MM.1S (cell line): ENCODE results near the gene KCNQ1.

Source experiments
- DNase-seq: peaks from one replicate; pipeline ENCODE4 v3.0.0-alpha.2; 2015
- H2AFZ ChIP-seq: fragments of 300-600 bp; sonication (generic); 2 replicates; pipeline ENCODE4 v1.6.0; 2016; ENCODE audit warnings: antibody characterized with exemption, low read length
- H3F3A ChIP-seq: fragments of 300-600 bp; sonication (generic); 2 replicates; pipeline ENCODE4 v1.6.1; 2016; ENCODE audit warnings: mild to moderate bottlenecking, antibody characterized with exemption, low read length, moderate library complexity, mixed read lengths; ENCODE audit not compliant: insufficient read depth
- H3K27ac ChIP-seq: fragments of 300-600 bp; sonication (generic); 2 replicates; pipeline ENCODE4 v1.5.1; 2016; ENCODE audit warnings: mild to moderate bottlenecking, low read length
- H3K27me3 ChIP-seq: fragments of 300-600 bp; sonication (generic); replicated peaks from 2 replicates; pipeline ENCODE4 v1.6.0; 2016; ENCODE audit warnings: low read length; ENCODE audit not compliant: insufficient read depth
- H3K36me3 ChIP-seq: fragments of 300-600 bp; sonication (generic); replicated peaks from 2 replicates; pipeline ENCODE4 v1.6.1; 2016; ENCODE audit warnings: mild to moderate bottlenecking, low read length, mixed read lengths; ENCODE audit not compliant: insufficient read depth
- H3K4me1 ChIP-seq: fragments of 300-600 bp; sonication (generic); 2 replicates; pipeline ENCODE4 v1.6.1; 2016; ENCODE audit warnings: low read length, mixed read lengths
- H3K4me2 ChIP-seq: fragments of 300-600 bp; sonication (generic); 2 replicates; pipeline ENCODE4 v1.6.0; 2016; ENCODE audit warnings: low read depth, low read length
- H3K4me3 ChIP-seq: fragments of 300-600 bp; sonication (generic); 2 replicates; pipeline ENCODE4 v1.5.1; 2016; ENCODE audit warnings: low read length, mixed read lengths
- H3K79me2 ChIP-seq: fragments of 300-600 bp; sonication (generic); 2 replicates; pipeline ENCODE4 v1.6.1; 2016; ENCODE audit warnings: mixed run types, low read length, mixed read lengths
- H3K9ac ChIP-seq: fragments of 300-600 bp; sonication (generic); 2 replicates; pipeline ENCODE4 v1.6.1; 2016; ENCODE audit warnings: low read length, mixed read lengths
- H3K9me2 ChIP-seq: fragments of 300-600 bp; sonication (generic); replicated peaks from 2 replicates; pipeline ENCODE4 v1.6.1; 2016; ENCODE audit warnings: mild to moderate bottlenecking, low read length, mixed read lengths; ENCODE audit not compliant: insufficient read depth
- H3K9me3 ChIP-seq: fragments of 300-600 bp; sonication (generic); replicated peaks from 2 replicates; pipeline ENCODE4 v1.6.1; 2016; ENCODE audit warnings: mild to moderate bottlenecking, low read length, mixed read lengths; ENCODE audit not compliant: insufficient read depth
- H4K20me1 ChIP-seq: fragments of 300-600 bp; sonication (generic); 2 replicates; pipeline ENCODE4 v1.6.1; 2016; ENCODE audit warnings: mild to moderate bottlenecking, low read length, moderate library complexity, mixed read lengths; ENCODE audit not compliant: insufficient read depth
- CTCF ChIP-seq: fragments of 300-600 bp; sonication (generic); IDR thresholded peaks from 2 replicates; pipeline ENCODE4 v1.5.1; 2016; ENCODE audit warnings: antibody characterized with exemption, low read length, mixed read lengths
- EZH2 ChIP-seq: fragments of 300-600 bp; sonication (generic); optimal IDR thresholded peaks from 2 replicates; pipeline ENCODE3; 2017; ENCODE audit warnings: low read depth, mild to moderate bottlenecking, antibody characterized with exemption, low read length, mixed read lengths
- EZH2phosphoT487 ChIP-seq: fragments of 300-600 bp; sonication (generic); IDR thresholded peaks from 2 replicates; pipeline ENCODE4 v1.6.1; 2018; ENCODE audit warnings: antibody characterized with exemption, low read length

Gene KCNQ1

GRCh38 chr11:2802389-2803185, 357.8 kb downstream of the KCNQ1 start:
- Histone ChIP-seq H3K9me3 (no peaks in the 10 kb centered on the region), H3K4me2 (no peak overlapping the region), H3K4me3 (no peak overlapping the region), H3K27me3 (no peaks in the 10 kb centered on the region), H3K79me2 (no peaks in the 10 kb centered on the region), H3F3A (no peaks in the 10 kb centered on the region), H2AFZ (no peak overlapping the region), H4K20me1 (no peaks in the 10 kb centered on the region), H3K9me2 (no peaks in the 10 kb centered on the region), H3K9ac (no peak overlapping the region), H3K36me3 (no peaks in the 10 kb centered on the region), H3K4me1 (no peaks in the 10 kb centered on the region), H3K27ac (no peak overlapping the region)
- DNase-seq = no peak
- TF ChIP-seq EZH2phosphoT487 (no peak), EZH2 (no peak), CTCF (no peak)

- no peak overlapping the region for H3K4me2 ChIP-seq
- TF ChIP-seq CTCF = no peak
- no peaks in the 10 kb centered on the region for H3K4me1 ChIP-seq
- H3K9ac ChIP-seq = no peak overlapping the region
- no peaks in the 10 kb centered on the region for H3K27me3 ChIP-seq
- no peaks in the 10 kb centered on the region for H3K36me3 ChIP-seq
- no peak overlapping the region for H3K27ac ChIP-seq
- H3K4me3 ChIP-seq = no peak overlapping the region
- no peak for DNase-seq
- no peaks in the 10 kb centered on the region for H3K79me2 ChIP-seq
- no peaks in the 10 kb centered on the region for H4K20me1 ChIP-seq
- no peak overlapping the region for H2AFZ ChIP-seq
- no peaks in the 10 kb centered on the region for H3F3A ChIP-seq
- no peaks in the 10 kb centered on the region for H3K9me2 ChIP-seq
- H3K9me3 ChIP-seq = no peaks in the 10 kb centered on the region
Measured at GRCh38 chr11:2803186-2804091, 358.6 kb downstream of the KCNQ1 start.

GRCh38 chr11:2804189-2804588, 359.4 kb downstream of the KCNQ1 start:
- TF ChIP-seq EZH2 (no peak), EZH2phosphoT487 (no peak), CTCF (no peak)
- Histone ChIP-seq H3K4me2 (no peak overlapping the region), H3F3A (no peaks in the 10 kb centered on the region), H3K9me3 (no peaks in the 10 kb centered on the region), H3K27me3 (no peaks in the 10 kb centered on the region), H3K27ac (no peak overlapping the region), H3K9ac (no peak overlapping the region), H3K79me2 (no peaks in the 10 kb centered on the region), H3K4me3 (no peak overlapping the region), H3K36me3 (no peaks in the 10 kb centered on the region), H3K4me1 (no peaks in the 10 kb centered on the region), H2AFZ (no peak overlapping the region), H4K20me1 (no peaks in the 10 kb centered on the region), H3K9me2 (no peaks in the 10 kb centered on the region)
- DNase-seq = no peak
